OCI-LY3 (cell line): ENCODE data around the gene TSPAN7.

Experiments
- H2AFZ ChIP-seq: fragments of 200-600, 300-600 bp; shearing (Covaris generic); 2 replicates; pipeline ENCODE4 v1.6.0; 2014; ENCODE audit warnings: antibody characterized with exemption, low read depth, low read length
- H3K27ac ChIP-seq: fragments of 200-600, 300-600 bp; sonication (generic); 2 replicates; pipeline ENCODE4 v1.5.1; 2014; ENCODE audit warnings: mild to moderate bottlenecking, low read length, moderate library complexity, mixed read lengths
- H3K27me3 ChIP-seq: fragments of 200-600, 300-600 bp; sonication (generic); 2 replicates; pipeline ENCODE4 v1.6.1; 2014; ENCODE audit warnings: low read depth, low read length, mixed read lengths
- H3K36me3 ChIP-seq: fragments of 200-600, 300-600 bp; sonication (generic); replicated peaks from 2 replicates; pipeline ENCODE3; 2014; ENCODE audit warnings: low read depth, low read length, mixed read lengths
- H3K4me1 ChIP-seq: fragments of 300-600, 200-600 bp; sonication (generic); 2 replicates; pipeline ENCODE4 v1.6.1; 2014; ENCODE audit warnings: low read length, mixed read lengths
- H3K4me2 ChIP-seq: fragments of 200-600, 300-600 bp; sonication (generic); 2 replicates; pipeline ENCODE4 v1.6.1; 2014; ENCODE audit warnings: low read length, mixed read lengths
- H3K4me3 ChIP-seq: fragments of 300-600, 200-600 bp; sonication (generic); 2 replicates; pipeline ENCODE4 v1.5.1; 2014; ENCODE audit warnings: antibody characterized with exemption, mild to moderate bottlenecking, low read length, moderate library complexity
- H3K79me2 ChIP-seq: fragments of 300-600, 200-600 bp; shearing (Covaris generic); 2 replicates; pipeline ENCODE4 v1.6.1; 2014; ENCODE audit warnings: mild to moderate bottlenecking, low read length, mixed read lengths
- H3K9ac ChIP-seq: fragments of 300-600, 200-600 bp; shearing (Covaris generic); 2 replicates; pipeline ENCODE4 v1.6.0; 2014; ENCODE audit warnings: mild to moderate bottlenecking, low read length, moderate library complexity
- H3K9me3 ChIP-seq: fragments of 200-600, 300-600 bp; shearing (Covaris generic); 2 replicates; pipeline ENCODE4 v1.6.1; 2014; ENCODE audit warnings: low read length, mixed read lengths; ENCODE audit not compliant: insufficient read depth
- H4K20me1 ChIP-seq: fragments of 200-600, 300-600 bp; sonication (generic); 2 replicates; pipeline ENCODE4 v1.6.1; 2016; ENCODE audit warnings: low read length, mixed read lengths; ENCODE audit not compliant: insufficient read depth
- CTCF ChIP-seq: fragments of 200-600, 300-600 bp; sonication (generic); IDR thresholded peaks from 2 replicates; pipeline ENCODE4 v1.5.1; 2014; ENCODE audit warnings: antibody characterized with exemption, low read length, low read depth
- EZH2phosphoT487 ChIP-seq: fragments of 200-600 bp; shearing (Covaris generic); IDR thresholded peaks from 2 replicates; pipeline ENCODE4 v1.6.1; 2018; ENCODE audit warnings: antibody characterized with exemption, mixed run types, low read depth

TSPAN7 gene

GRCh38 chrX:38697461-38697860, 136.1 kb downstream of the TSPAN7 start:
- no peaks in the 10 kb centered on the region for H3K9me3 ChIP-seq
- H3K36me3 ChIP-seq = no peaks in the 10 kb centered on the region
- no peak overlapping the region for H2AFZ ChIP-seq
- TF ChIP-seq CTCF (no peak), EZH2phosphoT487 (no peak)
- no peak overlapping the region for H3K4me3 ChIP-seq
- no peak overlapping the region for H3K9ac ChIP-seq
- H3K27me3 ChIP-seq = no peaks in the 10 kb centered on the region
- no peaks in the 10 kb centered on the region for H4K20me1 ChIP-seq
- H3K4me2 ChIP-seq = no peak overlapping the region
- H3K4me1 ChIP-seq = no peaks in the 10 kb centered on the region
- H3K27ac ChIP-seq = no peak overlapping the region
- H3K79me2 ChIP-seq = no peaks in the 10 kb centered on the region

GRCh38 chrX:38699121-38699520, 137.8 kb downstream of the TSPAN7 start:
- Histone ChIP-seq H3K27ac (no peak overlapping the region), H4K20me1 (no peaks in the 10 kb centered on the region), H2AFZ (no peak overlapping the region), H3K79me2 (no peaks in the 10 kb centered on the region), H3K9ac (no peak overlapping the region), H3K36me3 (no peaks in the 10 kb centered on the region), H3K9me3 (no peaks in the 10 kb centered on the region), H3K4me3 (no peak overlapping the region), H3K27me3 (no peaks in the 10 kb centered on the region), H3K4me2 (no peak overlapping the region), H3K4me1 (peaks cover under 1% of the 10 kb centered on the region)
- TF ChIP-seq EZH2phosphoT487 = no peak
- no peak for TF ChIP-seq CTCF

GRCh38 chrX:38699696-38700095, 138.4 kb downstream of the TSPAN7 start:
- no peaks in the 10 kb centered on the region for H3K9me3 ChIP-seq
- H3K36me3 ChIP-seq = no peaks in the 10 kb centered on the region
- H3K4me3 ChIP-seq = no peak overlapping the region
- no peaks in the 10 kb centered on the region for H4K20me1 ChIP-seq
- H3K4me1 ChIP-seq = peaks cover 7% of the 10 kb centered on the region
- H3K27ac ChIP-seq = no peak overlapping the region
- no peak overlapping the region for H2AFZ ChIP-seq
- H3K4me2 ChIP-seq = no peak overlapping the region
- no peaks in the 10 kb centered on the region for H3K79me2 ChIP-seq
- no peak overlapping the region for H3K9ac ChIP-seq
- no peaks in the 10 kb centered on the region for H3K27me3 ChIP-seq
- TF ChIP-seq EZH2phosphoT487 (no peak), CTCF (no peak)

- Histone ChIP-seq H3K36me3 (no peaks in the 10 kb centered on the region), H4K20me1 (no peaks in the 10 kb centered on the region), H3K4me3 (no peak overlapping the region), H3K79me2 (no peaks in the 10 kb centered on the region), H3K9ac (no peak overlapping the region), H2AFZ (no peak overlapping the region), H3K27ac (no peak overlapping the region), H3K27me3 (no peaks in the 10 kb centered on the region), H3K9me3 (no peaks in the 10 kb centered on the region), H3K4me1 (peaks cover 9% of the 10 kb centered on the region), H3K4me2 (no peak overlapping the region)
- TF ChIP-seq CTCF (no peak), EZH2phosphoT487 (no peak)
Measured at GRCh38 chrX:38701073-38701472, 139.7 kb downstream of the TSPAN7 start.
